H1 (cell line): ENCODE data around the gene SFRP5. TPM values are rescaled to one million over a fixed set of nuclear protein-coding genes. Genes with fewer than 3 reads are reported as not detected.

Source experiments
- CTCF ChIA-PET: fragments of 300-600 bp; sonication (Branson Sonifier 250); formaldehyde crosslinking; loops from one replicate; lab custom pipeline; 2021; ENCODE audit not compliant: partially characterized antibody; lab: Charles Lee
- POLR2A ChIA-PET: fragments of 300-600 bp; sonication (Branson Sonifier 250); formaldehyde crosslinking; loops from one replicate; lab custom pipeline; 2021; ENCODE audit warnings: inconsistent platforms; ENCODE audit not compliant: partially characterized antibody; lab: Charles Lee
- DNase-seq, 2 experiments: peaks; one replicate each; pipeline versions ENCODE4 v3.0.0 to v3.0.0-alpha.2; 2010 to 2022; ENCODE audit warnings: low spot score in 2 of 2, low read depth in 1 of 2, mixed read lengths in 1 of 2
- FAIRE-seq: peaks from 2 replicates; lab custom pipeline; 2011; peaks lifted over from hg19 to GRCh38; lab: Jason Lieb, UNC
- H2AFZ ChIP-seq: 2 replicates; pipeline ENCODE4 v1.8.1; 2012; ENCODE audit warnings: low read length, inconsistent platforms
- H2AK5ac ChIP-seq: 2 replicates; pipeline ENCODE4 v1.6.1; 2013; ENCODE audit warnings: low read depth, low read length
- H2BK120ac ChIP-seq: replicated peaks from 2 replicates; pipeline ENCODE3; 2013; ENCODE audit warnings: low read depth, low read length, inconsistent platforms
- H2BK12ac ChIP-seq: 2 replicates; pipeline ENCODE4 v1.6.1; 2013; ENCODE audit warnings: low read depth, low read length
- H2BK15ac ChIP-seq: 2 replicates; pipeline ENCODE4 v1.6.1; 2013; ENCODE audit warnings: low read length
- H2BK20ac ChIP-seq: 2 replicates; pipeline ENCODE4 v1.6.1; 2013; ENCODE audit warnings: low read length
- H2BK5ac ChIP-seq: 2 replicates; pipeline ENCODE4 v1.6.1; 2013; ENCODE audit warnings: low read depth, low read length
- H3K14ac ChIP-seq: 2 replicates; pipeline ENCODE4 v1.6.1; 2013; ENCODE audit warnings: inconsistent platforms; ENCODE audit not compliant: insufficient read length
- H3K18ac ChIP-seq: 2 replicates; pipeline ENCODE4 v1.6.1; 2013; ENCODE audit warnings: low read length; ENCODE audit errors: extremely low read depth
- H3K23ac ChIP-seq: 2 replicates; pipeline ENCODE4 v1.6.1; 2013; ENCODE audit warnings: inconsistent platforms; ENCODE audit not compliant: insufficient read length
- H3K23me2 ChIP-seq: 2 replicates; pipeline ENCODE4 v1.6.1; 2013; ENCODE audit warnings: low read depth, low read length
- H3K27ac ChIP-seq: 2 replicates; pipeline ENCODE4 v1.6.1; 2011; ENCODE audit warnings: low read depth, low read length, inconsistent platforms
- H3K27me3 ChIP-seq, 4 experiments: replicated peaks in 1 of 4; 1 replicate in 1 of 4; 2 replicates in 3 of 4; pipeline versions ENCODE4 v1.6.1 to v1.8.1; 2011 to 2013; ENCODE audit warnings: low read length in 3 of 4, mild to moderate bottlenecking in 3 of 4, inconsistent platforms in 2 of 4, mixed read lengths in 2 of 4, moderate library complexity in 1 of 4; ENCODE audit not compliant: control insufficient read depth in 3 of 4, insufficient read depth in 3 of 4; ENCODE audit errors: extremely low read depth in 1 of 4
- H3K36me3 ChIP-seq, 4 experiments: 2 replicates each; pipeline versions ENCODE4 v1.6.1 to v1.8.1; 2011 to 2013; ENCODE audit warnings: mild to moderate bottlenecking in 4 of 4, low read length in 3 of 4, moderate library complexity in 2 of 4, control low read depth in 1 of 4, inconsistent platforms in 1 of 4; ENCODE audit not compliant: insufficient read depth in 4 of 4, control insufficient read depth in 2 of 4
- H3K4ac ChIP-seq: replicated peaks from 2 replicates; pipeline ENCODE3; 2013; ENCODE audit warnings: low read length, low read depth, mixed read lengths, inconsistent platforms; ENCODE audit not compliant: insufficient read length
- H3K4me1 ChIP-seq, 4 experiments: replicated peaks in 1 of 4; 1 replicate in 1 of 4; 2 replicates in 3 of 4; pipeline versions ENCODE4 v1.6.1 to v1.8.1; 2011 to 2013; ENCODE audit warnings: low read length in 3 of 4, inconsistent platforms in 2 of 4, mixed read lengths in 1 of 4; ENCODE audit not compliant: insufficient read depth in 4 of 4, control insufficient read depth in 3 of 4
- H3K4me2 ChIP-seq, 2 experiments: 2 replicates each; pipeline versions ENCODE4 v1.6.1 to v1.8.1; 2011 to 2013; ENCODE audit warnings: low read depth in 2 of 2, low read length in 2 of 2, control low read depth in 1 of 2, inconsistent platforms in 1 of 2, mild to moderate bottlenecking in 1 of 2; ENCODE audit not compliant: insufficient read depth in 1 of 2
- H3K4me3 ChIP-seq, 4 experiments: fragments of 200-600, 300-600 bp in 1 of 4; sonication (generic), shearing (Covaris generic), sonication (Bioruptor Twin) in 1 of 4; 2 replicates each; pipeline versions ENCODE4 v1.5.1 to v1.8.1; 2011 to 2016; ENCODE audit warnings: low read length in 4 of 4, low read depth in 3 of 4, control low read depth in 2 of 4, inconsistent platforms in 2 of 4, mild to moderate bottlenecking in 2 of 4, mixed read lengths in 1 of 4, moderate library complexity in 1 of 4; ENCODE audit not compliant: insufficient read depth in 2 of 4; ENCODE audit errors: extremely low read depth in 1 of 4
- H3K56ac ChIP-seq: replicated peaks from 2 replicates; pipeline ENCODE3; 2013; ENCODE audit warnings: low read depth, mild to moderate bottlenecking, mixed read lengths, low read length, inconsistent platforms; ENCODE audit not compliant: insufficient read length
- H3K79me1 ChIP-seq: 2 replicates; pipeline ENCODE4 v1.6.1; 2013; ENCODE audit warnings: low read depth, low read length, control low read depth
- H3K79me2 ChIP-seq, 2 experiments: 2 replicates each; pipeline versions ENCODE4 v1.6.1 to v1.8.1; 2012 to 2013; ENCODE audit warnings: low read length in 2 of 2, mild to moderate bottlenecking in 2 of 2, inconsistent platforms in 1 of 2; ENCODE audit not compliant: insufficient read depth in 2 of 2, control insufficient read depth in 1 of 2
- H3K9ac ChIP-seq, 4 experiments: replicated peaks in 1 of 4; 1 replicate in 1 of 4; 2 replicates in 3 of 4; pipeline versions ENCODE4 v1.6.1 to v1.8.1; 2011 to 2013; ENCODE audit warnings: low read depth in 3 of 4, low read length in 3 of 4, control low read depth in 2 of 4, mild to moderate bottlenecking in 2 of 4, moderate library complexity in 2 of 4, inconsistent platforms in 1 of 4; ENCODE audit errors: extremely low read depth in 1 of 4
- H3K9me3 ChIP-seq, 2 experiments: 2 replicates each; pipeline versions ENCODE4 v1.6.1 to v1.8.1; 2012 to 2013; ENCODE audit warnings: mild to moderate bottlenecking in 2 of 2, moderate library complexity in 2 of 2, control low read depth in 1 of 2, inconsistent platforms in 1 of 2, low read depth in 1 of 2, low read length in 1 of 2, mixed read lengths in 1 of 2; ENCODE audit not compliant: insufficient read depth in 2 of 2
- H4K20me1 ChIP-seq, 2 experiments: replicated peaks in 1 of 2; 2 replicates each; pipeline versions ENCODE3 to v1.8.1; 2011 to 2013; ENCODE audit warnings: inconsistent platforms in 2 of 2, low read length in 2 of 2, mild to moderate bottlenecking in 1 of 2; ENCODE audit not compliant: insufficient read depth in 2 of 2, control insufficient read depth in 1 of 2
- H4K5ac ChIP-seq: 2 replicates; pipeline ENCODE4 v1.6.1; 2013; ENCODE audit warnings: low read length, low read depth, mixed read lengths, inconsistent platforms; ENCODE audit not compliant: insufficient read length
- H4K8ac ChIP-seq: 2 replicates; pipeline ENCODE4 v1.8.0; 2013; ENCODE audit warnings: mild to moderate bottlenecking, moderate library complexity, low read length, inconsistent platforms; ENCODE audit not compliant: insufficient read depth; ENCODE audit errors: extremely low read depth
- H4K91ac ChIP-seq: replicated peaks from 2 replicates; pipeline ENCODE3; 2013; ENCODE audit warnings: low read length, mixed read lengths, inconsistent platforms; ENCODE audit not compliant: insufficient read length
- BRCA1 ChIP-seq: IDR thresholded peaks from 2 replicates; pipeline ENCODE4 v1.6.1; 2012; ENCODE audit warnings: low read depth, low read length, improper control_type of control experiment
- CBX8 ChIP-seq: fragments of 300-800, 300-1000 bp; sonication (generic); IDR thresholded peaks from 2 replicates; pipeline ENCODE4 v1.7.1; 2016; ENCODE audit warnings: low read depth, low read length, borderline replicate concordance
- EGR1 ChIP-seq: IDR thresholded peaks from 2 replicates; pipeline ENCODE4 v1.6.1; 2011; ENCODE audit warnings: low read depth, low read length, borderline replicate concordance
- HDAC6 ChIP-seq: IDR thresholded peaks from one replicate; pipeline ENCODE4 v1.7.1; 2012; ENCODE audit warnings: low read depth, mild to moderate bottlenecking, inconsistent platforms, low read length, moderate library complexity
- KDM4A ChIP-seq: IDR thresholded peaks from one replicate; pipeline ENCODE4 v1.7.1; 2012; ENCODE audit warnings: low read depth, mild to moderate bottlenecking, moderate library complexity, low read length, inconsistent platforms; ENCODE audit not compliant: severe bottlenecking
- PHF8 ChIP-seq: fragments of 200-600 bp; sonication (generic); conservative IDR thresholded peaks from 2 replicates; pipeline ENCODE4 v1.7.1; 2012; ENCODE audit warnings: low read depth, mild to moderate bottlenecking, inconsistent platforms, low read length, moderate library complexity
- RAD21 ChIP-seq, 2 experiments: IDR thresholded peaks in 1 of 2; conservative IDR thresholded peaks in 1 of 2; 2 replicates each; pipeline ENCODE4 v1.6.1; 2011; ENCODE audit warnings: low read depth in 2 of 2, low read length in 2 of 2, improper control_type of control experiment in 1 of 2, inconsistent platforms in 1 of 2, mild to moderate bottlenecking in 1 of 2, moderate library complexity in 1 of 2
- SAP30 ChIP-seq: fragments of 300-600 bp; sonication (generic); IDR thresholded peaks from 2 replicates; pipeline ENCODE4 v1.7.1; 2012; ENCODE audit warnings: low read length, moderate library complexity, mild to moderate bottlenecking, inconsistent platforms; ENCODE audit not compliant: insufficient read depth, insufficient replicate concordance
- SRF ChIP-seq: IDR thresholded peaks from 2 replicates; pipeline ENCODE4 v1.6.1; 2011; ENCODE audit warnings: mild to moderate bottlenecking, low read depth, low read length, moderate library complexity
- SUZ12 ChIP-seq: fragments of 200-600 bp; sonication (generic); IDR thresholded peaks from 2 replicates; pipeline ENCODE4 v1.6.1; 2012; ENCODE audit warnings: mild to moderate bottlenecking, inconsistent platforms, low read length, moderate library complexity, mixed read lengths
- TBP ChIP-seq: IDR thresholded peaks from 2 replicates; pipeline ENCODE4 v1.6.1; 2011; ENCODE audit warnings: low read depth, low read length, improper control_type of control experiment
- TCF12 ChIP-seq: IDR thresholded peaks from 2 replicates; pipeline ENCODE4 v1.6.1; 2011; ENCODE audit warnings: low read depth, mild to moderate bottlenecking, low read length
- WGBS, 2 experiments: shearing (Covaris generic) in 1 of 2; methylation state at CpG; one replicate each; pipeline versions ENCODE4 v1.1.6 to v1.1.7; 2013 to 2015; ENCODE audit warnings: low lambda C conversion rate in 2 of 2, mixed read lengths in 2 of 2, inconsistent platforms in 1 of 2, low coverage in 1 of 2, missing lambda C conversion rate in 1 of 2; ENCODE audit not compliant: insufficient replicate concordance in 2 of 2, insufficient coverage in 1 of 2, insufficient read length in 1 of 2; ENCODE audit errors: extremely low coverage in 1 of 2, missing lambda C conversion rate in 1 of 2; 5-methylcytosine and 5-hydroxymethylcytosine counted together
- polyA plus RNA-seq, 7 experiments: library from polyadenylated mRNA; depleted of rRNA in 3 of 7; stranded (reverse) in 5 of 7; unstranded in 2 of 7; fragments of >200 nt in 5 of 7; fragments of 200-250 nt in 2 of 7; gene quantifications; 1 replicate in 5 of 7; 2 replicates in 1 of 7; 4 replicates in 1 of 7; pipeline versions ENCODE4 v1.2.1 to v1.2.3, GENCODE V29; 2011 to 2013; ENCODE audit warnings: missing spikeins in 2 of 7, mixed read lengths in 2 of 7
- total RNA-seq: library from RNA; stranded (reverse); fragmentation: NEBNext Ultra II Directional; extraction: Animal tissue kit (Norgen Biotek cat#: 25700); gene quantifications from 2 replicates; pipeline ENCODE4 v1.2.1, GENCODE V29; 2021

SFRP5 gene
- total and polyA plus RNA-seq, 2 of the 8 experiments (the other 6 are each of a cell fraction or from before 2014, with no cell fraction given): 3.9 to 5.9 TPM

GRCh38 chr10:97743169-97743943 lies 28.4 kb downstream of the SFRP5 start:
- H2BK120ac ChIP-seq: no peak overlapping the region
- no peak overlapping the region for H3K14ac ChIP-seq
- 93% methylated on average over 10 of the region's 10 CpGs; no CpG with 5 or more reads in 1 of the 2 experiments for WGBS, 2 experiments
- H2BK15ac ChIP-seq: no peak overlapping the region
- 0 out of 2 replicates have a peak overlapping the region, but pooled peaks have one; percentile 7 for H2BK20ac ChIP-seq
- H3K4me2 ChIP-seq: no peak overlapping the region
- no peak overlapping the region for H3K18ac ChIP-seq
- no peak overlapping the region; a peak in 2 of 7 replicates for H3K9ac ChIP-seq
- no peak overlapping the region for H4K91ac ChIP-seq
- DNase-seq (no peak), FAIRE-seq (no peak)
- peaks cover 10 to 67% (median 31%) of the 10 kb centered on the region in 4 experiments for H3K36me3 ChIP-seq
- no peak overlapping the region for H3K56ac ChIP-seq
- H3K4ac ChIP-seq: no peak overlapping the region
- H3K27ac ChIP-seq: no peak overlapping the region
- no peaks in the 10 kb centered on the region; a peak in 1 of 7 replicates for H3K4me1 ChIP-seq
- peaks cover 0 to 26% of the 10 kb centered on the region in 2 experiments; a peak in 2 of 4 replicates for H3K79me2 ChIP-seq
- CTCF ChIA-PET: interaction anchor here (0.6 to 8.6 kb wide), 13 partner anchors 11 to 95 kb away, joined by 3 to 44 read pairs (median 5); no protein-coding TSS in a partner anchor
- H3K4me3 ChIP-seq: no peak overlapping the region
- peaks cover 7% of the 10 kb centered on the region for H3K79me1 ChIP-seq
- H4K20me1 ChIP-seq: peaks cover 2 to 19% of the 10 kb centered on the region in 2 experiments
- no peak overlapping the region for H4K5ac ChIP-seq
- no peak overlapping the region for H4K8ac ChIP-seq
- H3K23ac ChIP-seq: no peak overlapping the region
- POLR2A ChIA-PET: interaction anchor here (1.7 kb wide), 1 partner anchor 12 kb away, joined by 6 read pairs; no protein-coding TSS in a partner anchor
- H3K23me2 ChIP-seq: peaks cover 2% of the 10 kb centered on the region; the same call in 1 of the 2 replicates
- H3K9me3 ChIP-seq: no peaks in the 10 kb centered on the region
- no peak overlapping the region for H2BK12ac ChIP-seq
- H2BK5ac ChIP-seq: no peak overlapping the region
- H2AFZ ChIP-seq: no peak overlapping the region
- no peak overlapping the region for H2AK5ac ChIP-seq
- H3K27me3 ChIP-seq: no peaks in the 10 kb centered on the region
- TF ChIP-seq TBP (no peak), PHF8 (no peak), SUZ12 (no peak), HDAC6 (no peak), CBX8 (no peak), BRCA1 (no peak), SRF (no peak), KDM4A (no peak), EGR1 (no peak), SAP30 (no peak), TCF12 (no peak), RAD21 (IDR thresholded peaks at IDR 0.05 in 1 of 2, conservative IDR thresholded peaks at IDR 0.05 in 1 of 2; ENCODE audit: low read depth in 2 of 2, low read length in 2 of 2) (no peak)
